ENCODE measurements around the gene IGSF5. TPM values are rescaled to one million over a fixed set of nuclear protein-coding genes. Genes with fewer than 3 reads are reported as not detected.

The IGSF5 gene
- total RNA-seq, 1 experiment from 2014 or later, result not detected

DNA sequence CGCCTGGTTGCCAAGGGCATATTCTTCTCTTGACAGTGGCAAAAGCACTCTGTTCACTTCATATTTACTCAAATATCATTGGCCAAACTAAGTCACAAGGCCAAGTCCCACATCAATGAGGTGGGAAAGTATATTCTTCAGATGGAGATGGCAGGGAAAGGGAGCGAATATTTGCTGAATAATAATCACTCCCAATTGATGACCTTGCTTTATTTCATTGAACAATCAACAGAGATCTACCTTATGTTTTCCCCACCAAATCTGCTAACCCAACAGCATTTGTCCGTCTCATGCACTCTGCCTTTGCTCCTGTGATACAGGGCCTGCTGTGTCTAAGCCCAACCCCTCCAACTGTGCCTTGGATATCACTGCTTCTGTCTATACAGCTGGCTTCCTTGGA is 77.1 kb downstream of the IGSF5 start:
- no TSS peak for BruUV-seq (replicated peaks)
- ChIA-PET CTCF (interaction anchor here (0.7 kb wide), 1 partner anchor 8 kb away, joined by 3 read pairs; no protein-coding TSS in a partner anchor), POLR2A (no interaction called here)
- TF ChIP-seq, protein P1, sequence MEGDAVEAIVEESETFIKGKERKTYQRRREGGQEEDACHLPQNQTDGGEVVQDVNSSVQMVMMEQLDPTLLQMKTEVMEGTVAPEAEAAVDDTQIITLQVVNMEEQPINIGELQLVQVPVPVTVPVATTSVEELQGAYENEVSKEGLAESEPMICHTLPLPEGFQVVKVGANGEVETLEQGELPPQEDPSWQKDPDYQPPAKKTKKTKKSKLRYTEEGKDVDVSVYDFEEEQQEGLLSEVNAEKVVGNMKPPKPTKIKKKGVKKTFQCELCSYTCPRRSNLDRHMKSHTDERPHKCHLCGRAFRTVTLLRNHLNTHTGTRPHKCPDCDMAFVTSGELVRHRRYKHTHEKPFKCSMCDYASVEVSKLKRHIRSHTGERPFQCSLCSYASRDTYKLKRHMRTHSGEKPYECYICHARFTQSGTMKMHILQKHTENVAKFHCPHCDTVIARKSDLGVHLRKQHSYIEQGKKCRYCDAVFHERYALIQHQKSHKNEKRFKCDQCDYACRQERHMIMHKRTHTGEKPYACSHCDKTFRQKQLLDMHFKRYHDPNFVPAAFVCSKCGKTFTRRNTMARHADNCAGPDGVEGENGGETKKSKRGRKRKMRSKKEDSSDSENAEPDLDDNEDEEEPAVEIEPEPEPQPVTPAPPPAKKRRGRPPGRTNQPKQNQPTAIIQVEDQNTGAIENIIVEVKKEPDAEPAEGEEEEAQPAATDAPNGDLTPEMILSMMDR (IDR thresholded peaks at IDR 0.05; ENCODE audit: unreplicated experiment), result no peak
- no peaks in the 10 kb centered on the region for H3K36me3 Mint-ChIP-seq (ENCODE audit: insufficient read depth, unreplicated experiment)
- peaks cover 15% of the 10 kb centered on the region for H3K9me3 Mint-ChIP-seq (ENCODE audit: unreplicated experiment)
- H3K4me1 Mint-ChIP-seq (ENCODE audit: insufficient read depth, unreplicated experiment), result no peaks in the 10 kb centered on the region
- no peak overlapping the region for H3K27ac Mint-ChIP-seq (ENCODE audit: low read depth, unreplicated experiment)
- no peak for DNase-seq (ENCODE audit: unreplicated experiment)
- no peak overlapping the region for H3K4me3 Mint-ChIP-seq (ENCODE audit: unreplicated experiment)
- intact Hi-C loops (cut with micrococcal nuclease), result no loop called here
- H3K27me3 Mint-ChIP-seq (ENCODE audit: insufficient read depth, unreplicated experiment), result peaks cover 23% of the 10 kb centered on the region

DNA sequence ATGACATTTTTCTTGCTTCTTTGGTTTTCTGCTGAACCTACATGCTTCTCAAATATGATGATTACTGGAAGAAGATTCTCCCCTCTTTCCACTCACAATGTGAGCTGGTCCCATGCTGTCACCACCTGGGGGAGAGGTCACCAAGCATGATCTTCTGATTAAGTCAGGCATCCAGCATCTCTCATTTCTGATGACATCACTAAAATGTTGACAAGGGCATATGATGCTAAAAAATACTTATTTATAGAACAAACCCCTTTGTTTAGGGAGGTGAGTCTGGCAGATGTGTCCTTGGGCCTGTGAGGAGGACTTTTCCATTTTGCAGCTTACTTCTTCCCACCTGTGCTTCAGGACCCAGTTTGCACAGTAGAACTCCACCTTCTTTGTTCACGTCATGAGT is 80.3 kb downstream of the IGSF5 start:
- POLR2A ChIA-PET, result no interaction called here
- Mint-ChIP-seq H3K36me3 (ENCODE audit: insufficient read depth, unreplicated experiment) (no peaks in the 10 kb centered on the region), H3K4me3 (ENCODE audit: unreplicated experiment) (no peak overlapping the region), H3K9me3 (ENCODE audit: unreplicated experiment) (peaks cover 8% of the 10 kb centered on the region), H3K4me1 (ENCODE audit: insufficient read depth, unreplicated experiment) (no peaks in the 10 kb centered on the region), H3K27ac (ENCODE audit: low read depth, unreplicated experiment) (no peak overlapping the region), H3K27me3 (ENCODE audit: insufficient read depth, unreplicated experiment) (peaks cover 23% of the 10 kb centered on the region)
- TF ChIP-seq, protein P1 (IDR thresholded peaks at IDR 0.05; ENCODE audit: unreplicated experiment), result no peak
- CTCF ChIA-PET, result no interaction called here
- no TSS peak for BruUV-seq (replicated peaks)
- no peak for DNase-seq (ENCODE audit: unreplicated experiment)
- intact Hi-C loops (cut with micrococcal nuclease), result no loop called here

DNA sequence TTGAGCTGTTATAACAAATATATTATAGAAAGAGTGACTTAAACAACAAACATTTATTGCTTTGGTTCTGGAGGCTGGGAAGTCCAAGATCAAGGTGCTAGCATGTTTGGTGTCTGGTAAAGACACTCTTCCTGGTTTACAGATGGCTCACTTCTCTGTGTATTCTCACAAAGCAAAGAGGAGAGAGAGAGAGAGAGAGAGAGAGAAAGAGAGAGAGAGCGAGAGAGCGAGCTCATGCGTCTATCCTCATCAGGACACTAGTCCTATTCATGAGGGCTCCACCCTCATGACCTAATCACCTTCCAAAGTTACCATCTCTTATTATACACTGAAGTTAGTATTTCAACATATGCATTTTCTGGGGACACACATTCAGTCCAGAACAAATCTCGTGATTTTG is 89.6 kb downstream of the IGSF5 start:
- DNase-seq (ENCODE audit: unreplicated experiment), result no peak

DNA sequence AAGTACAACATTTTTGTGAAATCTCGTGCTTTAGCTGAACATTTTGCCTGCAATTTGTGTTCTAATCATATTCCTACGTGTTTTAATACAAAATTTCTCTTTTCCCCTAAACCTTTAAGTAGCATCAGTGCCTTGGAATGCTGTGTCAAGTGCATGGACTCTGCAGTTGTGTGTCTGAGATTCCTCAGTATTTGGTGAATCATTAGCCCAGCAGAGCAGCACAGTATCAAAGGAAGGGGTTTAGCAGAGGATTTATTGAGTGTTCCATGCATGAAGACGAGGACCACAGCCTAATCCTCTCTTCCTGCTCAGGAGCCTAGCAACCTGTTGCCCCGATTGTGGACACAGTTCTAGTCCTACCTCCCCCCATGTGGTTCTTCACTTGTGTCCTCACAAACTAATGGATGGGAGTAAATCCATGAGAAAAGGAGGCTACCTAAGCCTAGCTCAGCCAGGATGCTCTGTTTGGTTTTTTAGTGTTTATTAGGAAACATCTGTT is 92.9 kb downstream of the IGSF5 start:
- ChIA-PET CTCF (interaction anchor here (1.1 kb wide), 1 partner anchor 48 kb away, joined by 4 read pairs; no protein-coding TSS in a partner anchor), POLR2A (no interaction called here)
- TF ChIP-seq, protein P1 (IDR thresholded peaks at IDR 0.05; ENCODE audit: unreplicated experiment), result no peak
- Mint-ChIP-seq H3K36me3 (ENCODE audit: insufficient read depth, unreplicated experiment) (no peaks in the 10 kb centered on the region), H3K4me1 (ENCODE audit: insufficient read depth, unreplicated experiment) (peaks cover 6% of the 10 kb centered on the region), H3K9me3 (ENCODE audit: unreplicated experiment) (no peaks in the 10 kb centered on the region), H3K27ac (ENCODE audit: low read depth, unreplicated experiment) (no peak overlapping the region), H3K4me3 (ENCODE audit: unreplicated experiment) (no peak overlapping the region), H3K27me3 (ENCODE audit: insufficient read depth, unreplicated experiment) (peaks cover 24% of the 10 kb centered on the region)
- no TSS peak for BruUV-seq (replicated peaks)
- no peak for DNase-seq (ENCODE audit: unreplicated experiment)
- intact Hi-C loops (cut with micrococcal nuclease), result no loop called here

More for the DNA sequence above, 89.6 kb downstream of the IGSF5 start:
- Mint-ChIP-seq H3K36me3 (ENCODE audit: insufficient read depth, unreplicated experiment) (no peaks in the 10 kb centered on the region), H3K27me3 (ENCODE audit: insufficient read depth, unreplicated experiment) (peaks cover 24% of the 10 kb centered on the region), H3K9me3 (ENCODE audit: unreplicated experiment) (no peaks in the 10 kb centered on the region), H3K27ac (ENCODE audit: low read depth, unreplicated experiment) (no peak overlapping the region), H3K4me3 (ENCODE audit: unreplicated experiment) (no peak overlapping the region), H3K4me1 (ENCODE audit: insufficient read depth, unreplicated experiment) (no peaks in the 10 kb centered on the region)
- TF ChIP-seq, protein P1 (IDR thresholded peaks at IDR 0.05; ENCODE audit: unreplicated experiment), result no peak
- ChIA-PET POLR2A (no interaction called here), CTCF (interaction anchor here (0.6 to 0.7 kb wide), 2 partner anchors 18 to 1300 kb away, joined by 3 read pairs; no protein-coding TSS in a partner anchor)
- no TSS peak for BruUV-seq (replicated peaks)
- intact Hi-C loops (cut with micrococcal nuclease), result no loop called here

All from MCF 10A (cell line).